NCI-H774 (cell line): ENCODE data around the gene TSGA10.
"Not testable (repeated sequence)": the region's sequence is repeated elsewhere in the genome, so short reads cannot be mapped to it uniquely, and the experiment has no call there.

Source experiments
- DNase-seq: peaks from one replicate; lab custom pipeline; 2025; lab: John Stamatoyannopoulos, UW

Gene TSGA10

GRCh38 chr2:99153921-99154604 lies 679 bp downstream of the TSGA10 start:
- no peak for DNase-seq

DNA sequence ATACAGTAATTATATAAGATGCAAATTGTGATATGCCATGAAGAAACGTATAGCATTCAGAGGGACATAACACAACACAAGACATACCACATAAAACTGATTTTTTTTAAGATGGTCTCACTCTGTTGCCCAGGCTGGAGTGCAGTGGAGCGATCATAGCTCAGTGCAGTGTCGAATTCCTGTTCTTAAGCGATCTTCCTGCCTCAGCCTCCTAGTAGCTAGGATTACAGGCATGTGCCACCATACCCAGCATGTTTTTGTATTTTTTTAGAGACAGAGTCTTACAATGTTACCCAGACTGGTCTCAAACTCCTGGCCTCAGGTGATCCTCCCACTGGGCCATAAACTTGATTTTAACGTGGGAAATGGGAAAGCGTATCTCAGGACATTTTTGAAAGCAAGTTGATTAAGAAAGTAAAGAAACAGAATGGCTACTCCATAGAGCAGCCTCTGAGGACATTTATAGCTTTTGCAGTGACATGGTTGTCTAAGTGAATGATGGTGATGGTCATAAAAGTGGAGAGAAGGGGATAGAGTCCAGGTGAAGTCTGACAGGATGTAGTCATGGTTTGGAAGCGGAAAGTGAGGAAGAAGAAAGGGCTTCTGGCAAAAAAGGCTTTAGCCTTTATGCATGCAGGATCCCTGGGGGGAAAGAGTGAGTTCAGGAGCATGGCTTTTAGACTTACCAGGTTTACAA lies 2.4 kb downstream of the TSGA10 start:
- DNase-seq: no peak

DNA sequence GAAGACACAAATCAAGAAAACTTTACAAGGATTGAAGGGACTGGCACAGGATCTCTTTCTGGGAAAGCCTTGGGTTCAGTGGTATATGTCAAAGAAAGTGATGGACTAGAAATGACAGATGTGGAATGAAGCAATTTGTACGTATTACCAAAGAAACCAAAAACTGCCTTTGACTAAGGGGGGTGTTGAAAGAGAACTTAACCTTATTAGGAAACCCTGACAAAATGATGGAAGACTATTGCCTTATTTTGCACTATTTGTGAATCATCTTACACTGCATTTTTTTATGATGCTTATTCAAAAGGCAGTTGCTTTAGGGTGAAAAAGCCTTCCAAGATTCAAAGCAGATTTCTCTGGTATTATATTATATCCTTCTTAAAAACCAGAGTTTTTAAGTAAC lies 4.0 kb downstream of the TSGA10 start:
- no peak for DNase-seq

GRCh38 chr2:99141110-99142108 lies 13.3 kb downstream of the TSGA10 start, which contains the start of gene C2orf15:
Gene C2orf15, plus strand, starts transcription at chr2:99141707. Its CDS starts 8,852 bp downstream, at chr2:99150559.
- peak; percentile 97 for DNase-seq

DNA sequence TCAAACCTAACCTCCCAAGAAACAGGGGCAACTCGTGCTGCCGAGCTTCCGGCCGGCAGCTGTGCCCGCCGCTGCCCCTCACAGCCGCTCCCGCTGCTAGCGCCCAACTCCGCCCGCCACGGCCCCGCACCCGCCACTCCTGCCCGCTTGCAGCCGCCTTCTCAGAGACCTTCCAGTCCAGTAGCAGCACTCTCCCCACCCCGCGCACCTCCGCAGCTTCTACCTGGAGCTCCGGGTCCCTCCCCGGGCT lies 14.0 kb downstream of the TSGA10 start:
- DNase-seq: peak; percentile 74

- DNase-seq: no peak
These were observed 14.5 kb downstream of the TSGA10 start for GRCh38 chr2:99140056-99140859.

GRCh38 chr2:99139003-99139402 lies 15.7 kb downstream of the TSGA10 start:
- DNase-seq: no peak

DNA sequence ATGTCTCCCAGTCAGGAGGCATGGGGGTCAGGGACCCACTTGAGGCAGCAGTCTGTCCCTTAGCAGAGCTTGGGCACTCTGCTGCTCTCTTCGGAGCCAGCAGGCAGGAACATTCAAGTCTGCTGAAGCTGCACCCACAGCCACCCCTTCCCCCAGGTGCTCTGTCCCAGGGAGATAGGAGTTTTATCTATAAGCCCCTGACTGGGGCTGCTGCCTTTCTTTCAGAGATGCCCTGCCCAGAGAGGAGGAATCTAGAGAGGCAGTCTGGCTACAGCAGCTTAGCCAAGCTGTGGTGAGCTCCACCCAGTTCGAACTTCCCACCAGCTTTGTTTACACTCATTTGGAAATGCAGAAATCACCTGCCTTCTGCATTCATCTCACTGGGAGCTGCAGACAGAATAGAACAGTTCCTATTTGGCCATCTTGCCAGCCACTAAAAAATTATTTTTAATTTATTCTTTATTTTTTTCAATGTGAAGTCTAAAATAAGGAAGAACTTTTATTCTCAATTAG lies 19.6 kb downstream of the TSGA10 start:
- DNase-seq: not testable (repeated sequence)

DNA sequence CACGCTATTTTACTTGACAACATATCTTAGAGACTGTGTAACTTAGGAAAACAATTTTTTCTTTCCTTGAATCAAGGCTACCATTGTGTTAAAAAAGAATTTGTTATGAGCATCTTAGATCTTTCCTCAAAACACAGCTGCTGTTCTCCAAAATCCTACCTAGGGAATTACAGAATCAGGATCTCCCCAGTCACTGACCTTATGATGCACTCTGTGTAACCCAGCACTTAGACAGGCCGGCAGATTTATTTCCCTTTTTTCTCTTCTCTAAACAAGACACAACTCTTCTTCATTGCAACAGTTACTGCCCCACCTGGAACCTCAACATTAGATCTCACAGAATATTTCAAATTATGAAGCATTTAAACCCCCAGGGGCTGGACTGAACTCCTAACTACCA lies 26.8 kb downstream of the TSGA10 start:
- DNase-seq: no peak

DNA sequence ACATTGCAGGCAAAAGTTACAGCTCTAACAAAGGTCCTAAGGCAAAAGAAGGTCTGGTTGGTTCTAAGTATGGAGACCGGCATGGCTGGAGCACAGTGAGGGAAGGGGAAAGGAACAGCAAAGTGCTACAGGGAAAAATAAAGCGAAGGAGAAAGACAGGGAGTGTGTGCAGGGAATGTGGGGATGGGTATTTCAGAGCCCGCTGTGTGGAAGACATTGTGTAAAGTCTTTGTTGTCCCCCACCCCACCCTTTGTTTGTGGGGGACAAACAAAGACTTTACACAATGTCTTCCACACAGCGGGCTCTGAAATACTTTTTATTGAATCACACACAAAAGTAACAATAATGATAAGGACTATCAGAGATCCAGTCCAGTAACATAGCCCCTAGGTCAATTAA lies 42.1 kb downstream of the TSGA10 start:
- DNase-seq: no peak

GRCh38 chr2:99111945-99112344 lies 42.8 kb downstream of the TSGA10 start:
- no peak for DNase-seq

GRCh38 chr2:99111236-99111635 lies 43.5 kb downstream of the TSGA10 start:
- no peak for DNase-seq

- no peak for DNase-seq
These were observed 47.8 kb downstream of the TSGA10 start for GRCh38 chr2:99106913-99107312.

DNA sequence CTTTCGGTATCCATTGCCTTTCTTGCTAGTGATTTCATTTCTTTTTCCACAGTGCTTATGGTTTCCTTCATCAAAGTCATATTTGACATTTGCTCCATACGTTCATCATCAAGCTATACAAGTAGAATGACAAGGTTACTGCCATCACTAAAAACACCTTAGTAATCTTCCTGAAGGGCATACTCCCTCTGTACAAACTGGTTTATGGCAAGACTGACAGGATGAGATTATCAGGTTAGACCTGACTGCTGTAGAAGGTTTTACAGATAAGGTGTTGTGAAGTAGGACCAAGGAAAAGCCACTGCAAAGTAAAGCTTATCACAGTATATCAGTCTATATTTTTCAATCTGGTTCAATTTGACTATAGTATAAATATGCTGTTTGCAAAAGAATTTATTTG lies 50.7 kb downstream of the TSGA10 start:
- no peak for DNase-seq

DNA sequence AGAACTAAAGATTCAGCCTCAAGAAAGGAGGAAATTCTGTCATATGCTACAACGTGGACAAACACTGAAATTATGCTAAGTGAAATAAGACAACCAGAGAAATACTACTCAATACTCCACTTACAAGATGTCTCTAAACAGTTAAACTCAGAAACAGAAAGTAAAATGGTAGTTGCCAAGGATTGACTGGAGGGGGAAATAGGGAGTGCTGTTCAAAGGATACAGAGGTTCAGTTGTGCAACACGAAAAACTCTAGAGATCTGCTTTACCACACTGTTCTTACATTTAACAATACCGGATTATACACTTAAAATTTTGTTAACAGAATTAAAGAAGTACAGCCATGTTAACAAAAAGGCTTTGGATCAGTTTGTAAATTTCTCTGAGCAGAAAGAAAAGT lies 53.0 kb downstream of the TSGA10 start:
- DNase-seq: no peak

DNA sequence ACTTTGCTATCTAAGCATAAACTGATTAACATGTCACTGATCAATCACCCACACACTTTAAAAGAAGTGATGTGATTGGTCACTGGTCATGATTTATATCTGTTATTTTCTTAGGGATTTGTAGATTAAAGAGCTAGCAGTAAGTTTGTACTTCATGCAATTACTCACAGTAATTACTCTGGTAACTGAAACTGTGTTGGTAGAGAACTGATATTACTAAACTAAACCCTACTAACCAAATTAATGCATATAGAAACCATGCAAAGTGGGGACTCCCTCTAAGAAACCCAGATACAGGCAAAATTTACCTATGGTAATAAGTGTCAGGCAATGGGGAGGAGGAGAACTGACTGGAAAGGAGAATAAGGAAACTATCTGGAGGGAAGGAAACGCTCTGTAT lies 58.0 kb downstream of the TSGA10 start:
- no peak for DNase-seq

DNA sequence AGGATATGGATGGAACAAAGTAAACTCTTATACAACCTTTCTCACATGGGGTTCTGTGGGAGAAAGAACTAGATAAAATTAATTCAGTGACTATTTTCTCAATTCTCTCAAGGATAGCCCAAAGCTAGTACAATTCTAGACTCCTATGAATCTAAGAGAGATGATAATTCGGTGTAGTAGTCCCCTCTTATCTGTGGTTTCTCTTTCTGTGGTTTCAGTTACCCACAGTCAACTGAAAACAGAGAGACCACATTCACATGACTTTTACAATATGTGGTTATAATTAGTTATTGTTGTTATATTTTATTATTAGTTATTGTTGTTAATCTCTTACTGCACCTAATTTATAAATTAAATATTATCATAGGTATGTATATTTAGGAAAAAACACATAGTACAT lies 66.7 kb downstream of the TSGA10 start:
- no peak for DNase-seq

- DNase-seq: no peak
These were observed 68.4 kb downstream of the TSGA10 start for GRCh38 chr2:99086385-99086784.

GRCh38 chr2:99085421-99085820 lies 69.3 kb downstream of the TSGA10 start:
- DNase-seq: peak; percentile 2

- no peak for DNase-seq
These were observed 70.5 kb downstream of the TSGA10 start for GRCh38 chr2:99084256-99084655.

GRCh38 chr2:99081891-99082290 lies 72.9 kb downstream of the TSGA10 start:
- DNase-seq: no peak

- no peak for DNase-seq
These were observed 75.5 kb downstream of the TSGA10 start for GRCh38 chr2:99079226-99079625.
